ENCODE results near the gene CYTH4. TPM values are rescaled to one million over a fixed set of nuclear protein-coding genes. Genes with fewer than 3 reads are reported as not detected.

CYTH4 gene
- total and polyA plus RNA-seq, 2 experiments from 2014 or later: not detected

- no peaks in the 10 kb centered on the region for H3K27me3 ChIP-seq (ENCODE audit: insufficient read depth)
Measured at GRCh38 chr22:37354261-37354660, 72.0 kb downstream of the CYTH4 start.

More at GRCh38 chr22:37354261-37354660, 72.0 kb downstream of the CYTH4 start:
- Histone ChIP-seq H3K4me2 (no peak overlapping the region), H3K79me2 (replicated peaks; ENCODE audit: insufficient read depth) (no peaks in the 10 kb centered on the region), H3K4me3 (no peak overlapping the region), H3K36me3 (ENCODE audit: insufficient read depth) (no peaks in the 10 kb centered on the region), H3K9me2 (ENCODE audit: insufficient read depth) (no peaks in the 10 kb centered on the region), H3K4me1 (ENCODE audit: insufficient read depth) (no peaks in the 10 kb centered on the region), H3K27ac (ENCODE audit: low read depth) (no peak overlapping the region), H3F3A (replicated peaks; ENCODE audit: low read depth) (no peaks in the 10 kb centered on the region), H4K20me1 (replicated peaks; ENCODE audit: insufficient read depth) (no peaks in the 10 kb centered on the region), H2AFZ (no peak overlapping the region)
- Mint-ChIP-seq H3K36me3 (ENCODE audit: low read depth) (no peaks in the 10 kb centered on the region), H3K27me3 (ENCODE audit: insufficient read depth, low read depth, poor library complexity) (peaks cover 26% of the 10 kb centered on the region), H3K4me3 (no peak overlapping the region), H3K27ac (no peak overlapping the region), H3K9me3 (no peaks in the 10 kb centered on the region), H3K4me1 (peaks cover 7% of the 10 kb centered on the region)
- DNase-seq (ENCODE audit: low spot score): no peak
- TF ChIP-seq NANOG (IDR thresholded peaks at IDR 0.05; ENCODE audit: borderline replicate concordance) (no peak), ETS1 (IDR thresholded peaks at IDR 0.05) (no peak), ZNF114 (CRISPR knock-in tag; IDR thresholded peaks at IDR 0.05) (no peak), JUNB (IDR thresholded peaks at IDR 0.05; ENCODE audit: unreplicated experiment) (no peak), CREB1 (CRISPR knock-in tag; IDR thresholded peaks at IDR 0.05; ENCODE audit: low read depth) (no peak), POLR2AphosphoS5 (IDR thresholded peaks at IDR 0.05; ENCODE audit: low read depth) (no peak), ZNF462 (CRISPR knock-in tag; IDR thresholded peaks at IDR 0.05) (no peak), EZH2phosphoT487 (IDR thresholded peaks at IDR 0.05; ENCODE audit: unreplicated experiment) (no peak), EZH2 (IDR thresholded peaks at IDR 0.05; ENCODE audit: low read depth, unreplicated experiment) (no peak), ZNF331 (CRISPR knock-in tag; IDR thresholded peaks at IDR 0.05; ENCODE audit: low read depth) (no peak), STAT1 (IDR thresholded peaks at IDR 0.05; ENCODE audit: unreplicated experiment) (no peak), REST (IDR thresholded peaks at IDR 0.05; ENCODE audit: unreplicated experiment) (no peak), CTCF (conservative IDR thresholded peaks at IDR 0.05; ENCODE audit: low read depth in 2 of 2) (no peak)
- no peak for ATAC-seq

All from GM23338 (cell line).